ENCODE results near the gene FPGS.
A peak's percentile ranks its signal among the peaks of the same experiment; 100 is the strongest.

The FPGS gene

DNA sequence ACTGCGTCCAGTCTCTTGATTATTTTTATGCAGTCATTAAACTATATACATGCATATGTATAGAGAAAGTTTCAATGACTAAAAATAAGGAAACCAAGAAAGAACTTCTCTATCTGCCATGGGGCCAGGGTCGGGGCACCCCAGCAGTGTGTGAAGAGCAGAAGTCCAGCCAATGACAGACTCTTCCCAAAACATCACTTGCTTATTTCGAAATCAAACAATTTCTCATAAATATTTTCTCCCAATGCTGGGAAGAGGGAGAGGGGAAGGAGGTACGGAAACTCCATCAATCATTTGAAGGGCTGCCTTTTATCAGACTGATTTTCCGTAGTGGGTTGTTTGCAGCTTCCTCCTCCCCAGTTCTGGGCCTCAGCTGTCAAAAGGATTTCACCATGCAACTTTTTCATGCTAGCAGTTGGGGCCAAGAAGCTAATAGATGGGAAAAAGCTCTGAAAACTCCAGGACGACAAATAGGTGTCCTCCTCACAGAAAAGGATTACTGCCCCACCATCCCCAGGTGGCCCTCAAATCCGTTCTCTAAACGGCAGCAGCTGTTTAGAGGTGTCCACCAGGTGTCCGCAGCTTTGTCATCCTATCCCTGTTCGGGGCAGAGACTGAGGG lies 617 bp upstream of the FPGS start:
- TF ChIP-seq, protein P1, sequence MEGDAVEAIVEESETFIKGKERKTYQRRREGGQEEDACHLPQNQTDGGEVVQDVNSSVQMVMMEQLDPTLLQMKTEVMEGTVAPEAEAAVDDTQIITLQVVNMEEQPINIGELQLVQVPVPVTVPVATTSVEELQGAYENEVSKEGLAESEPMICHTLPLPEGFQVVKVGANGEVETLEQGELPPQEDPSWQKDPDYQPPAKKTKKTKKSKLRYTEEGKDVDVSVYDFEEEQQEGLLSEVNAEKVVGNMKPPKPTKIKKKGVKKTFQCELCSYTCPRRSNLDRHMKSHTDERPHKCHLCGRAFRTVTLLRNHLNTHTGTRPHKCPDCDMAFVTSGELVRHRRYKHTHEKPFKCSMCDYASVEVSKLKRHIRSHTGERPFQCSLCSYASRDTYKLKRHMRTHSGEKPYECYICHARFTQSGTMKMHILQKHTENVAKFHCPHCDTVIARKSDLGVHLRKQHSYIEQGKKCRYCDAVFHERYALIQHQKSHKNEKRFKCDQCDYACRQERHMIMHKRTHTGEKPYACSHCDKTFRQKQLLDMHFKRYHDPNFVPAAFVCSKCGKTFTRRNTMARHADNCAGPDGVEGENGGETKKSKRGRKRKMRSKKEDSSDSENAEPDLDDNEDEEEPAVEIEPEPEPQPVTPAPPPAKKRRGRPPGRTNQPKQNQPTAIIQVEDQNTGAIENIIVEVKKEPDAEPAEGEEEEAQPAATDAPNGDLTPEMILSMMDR (IDR thresholded peaks at IDR 0.05; ENCODE audit: insufficient read depth, missing control alignments), result no peak
- DNase-seq (ENCODE audit: insufficient read length, low spot score) (no peak), FAIRE-seq (no peak)

DNA sequence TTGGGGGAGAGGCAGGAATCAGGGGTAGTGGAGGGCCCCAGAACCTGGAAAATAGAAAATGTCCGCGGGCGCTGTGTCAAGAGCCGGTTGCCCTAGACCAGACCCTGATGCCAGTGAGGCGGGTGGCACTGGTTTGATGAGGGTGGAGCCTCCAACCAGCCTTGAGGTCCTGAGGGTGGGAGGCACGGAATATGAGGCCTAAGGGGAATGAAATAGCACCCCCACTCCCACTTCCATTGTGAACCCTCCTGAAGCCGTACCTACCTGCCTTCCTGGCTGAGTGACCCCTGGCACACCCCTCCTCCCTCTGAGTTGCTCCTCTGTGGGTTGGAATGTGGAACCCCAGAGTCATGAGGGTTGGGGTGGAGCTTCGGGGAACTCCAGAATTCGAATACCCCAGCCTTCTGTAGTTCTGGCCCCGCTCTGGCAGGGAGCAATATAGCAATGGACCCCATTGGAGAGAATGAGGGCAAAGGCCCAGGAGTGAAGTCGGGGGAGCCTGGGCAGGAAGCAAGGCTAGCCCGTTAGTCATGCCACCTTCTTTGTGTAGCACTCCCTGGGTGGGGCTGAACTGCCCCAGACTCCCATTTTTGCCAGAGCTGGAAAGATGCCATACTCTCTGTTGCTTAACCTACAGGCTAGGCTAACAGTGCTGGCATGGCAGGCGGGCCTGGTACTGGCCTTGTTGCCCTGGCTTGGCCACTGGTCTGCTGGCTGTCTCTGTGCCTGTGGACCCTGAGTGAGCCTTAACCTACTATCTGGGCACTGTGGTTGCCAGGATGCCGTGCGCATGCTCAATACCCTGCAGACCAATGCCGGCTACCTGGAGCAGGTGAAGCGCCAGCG lies 1.0 kb downstream of the FPGS start:
- no peak for DNase-seq (ENCODE audit: insufficient read length, low spot score)
- FAIRE-seq, result no peak
- TF ChIP-seq, protein P1 (IDR thresholded peaks at IDR 0.05; ENCODE audit: insufficient read depth, missing control alignments), result no peak

DNA sequence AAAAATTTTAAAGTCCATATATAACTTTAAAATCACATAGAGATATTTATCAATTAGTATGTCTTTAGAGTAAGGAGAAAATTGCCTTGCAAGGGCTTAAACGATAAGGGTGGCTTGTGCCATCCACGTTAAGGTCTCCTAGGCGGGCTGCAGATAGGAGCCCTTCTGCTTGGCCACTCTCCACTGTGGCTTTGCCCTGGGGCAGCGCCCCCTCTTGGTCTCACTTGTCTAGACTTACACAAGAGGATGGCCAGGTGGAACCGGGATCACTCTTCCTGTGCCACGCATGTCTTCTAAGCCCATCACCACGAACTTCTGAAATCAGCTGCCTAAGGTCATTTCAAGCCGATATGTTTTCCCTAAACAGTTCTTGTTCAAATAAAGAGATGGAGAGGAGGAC lies 2.9 kb downstream of the FPGS start:
- DNase-seq (ENCODE audit: insufficient read length, low spot score) (peak; percentile 59), FAIRE-seq (no peak)
- TF ChIP-seq, protein P1 (IDR thresholded peaks at IDR 0.05; ENCODE audit: insufficient read depth, missing control alignments), result peak; percentile 42

DNA sequence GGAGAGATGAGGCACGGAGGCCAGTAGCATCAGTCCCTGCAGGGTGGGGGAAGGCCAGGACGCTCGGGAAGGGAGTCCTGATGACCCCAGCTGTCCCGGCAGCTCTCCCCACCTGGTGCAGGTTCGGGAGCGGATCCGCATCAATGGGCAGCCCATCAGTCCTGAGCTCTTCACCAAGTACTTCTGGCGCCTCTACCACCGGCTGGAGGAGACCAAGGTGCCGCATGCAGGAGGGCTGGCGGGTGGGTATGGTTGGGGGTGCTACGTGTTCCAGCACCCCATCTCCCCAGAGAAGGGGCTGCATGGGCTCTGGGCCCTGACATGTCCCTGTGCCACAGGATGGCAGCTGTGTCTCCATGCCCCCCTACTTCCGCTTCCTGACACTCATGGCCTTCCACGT lies 4.2 kb downstream of the FPGS start:
- TF ChIP-seq, protein P1 (IDR thresholded peaks at IDR 0.05; ENCODE audit: insufficient read depth, missing control alignments), result no peak
- DNase-seq (ENCODE audit: insufficient read length, low spot score), result no peak
- FAIRE-seq, result no peak

DNA sequence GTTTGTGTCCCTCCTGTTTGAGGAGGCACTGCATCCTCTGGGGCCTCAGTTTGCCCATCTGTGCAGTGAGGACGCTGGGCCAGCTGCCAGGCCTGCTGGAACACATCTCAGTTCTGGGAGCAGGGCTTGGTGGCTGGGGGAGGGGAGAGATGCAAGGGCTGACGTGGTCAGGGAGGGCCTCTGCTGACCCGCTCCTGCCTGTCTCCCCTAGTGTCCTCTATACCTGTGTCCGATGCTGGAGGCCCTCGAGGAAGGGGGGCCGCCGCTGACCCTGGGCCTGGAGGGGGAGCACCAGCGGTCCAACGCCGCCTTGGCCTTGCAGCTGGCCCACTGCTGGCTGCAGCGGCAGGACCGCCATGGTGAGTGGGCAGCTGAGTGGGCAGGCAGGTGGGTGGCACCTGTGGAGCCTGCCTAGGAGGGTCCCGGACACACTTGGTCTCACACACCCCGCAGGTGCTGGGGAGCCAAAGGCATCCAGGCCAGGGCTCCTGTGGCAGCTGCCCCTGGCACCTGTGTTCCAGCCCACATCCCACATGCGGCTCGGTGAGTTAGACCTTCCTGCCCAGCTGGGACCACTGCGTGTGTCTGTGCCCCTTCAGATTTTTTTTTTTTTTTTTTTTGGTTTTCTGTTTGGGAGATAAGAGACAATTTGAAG lies 5.8 kb downstream of the FPGS start:
- FAIRE-seq, result no peak
- DNase-seq (ENCODE audit: insufficient read length, low spot score), result no peak
- TF ChIP-seq, protein P1 (IDR thresholded peaks at IDR 0.05; ENCODE audit: insufficient read depth, missing control alignments), result no peak

DNA sequence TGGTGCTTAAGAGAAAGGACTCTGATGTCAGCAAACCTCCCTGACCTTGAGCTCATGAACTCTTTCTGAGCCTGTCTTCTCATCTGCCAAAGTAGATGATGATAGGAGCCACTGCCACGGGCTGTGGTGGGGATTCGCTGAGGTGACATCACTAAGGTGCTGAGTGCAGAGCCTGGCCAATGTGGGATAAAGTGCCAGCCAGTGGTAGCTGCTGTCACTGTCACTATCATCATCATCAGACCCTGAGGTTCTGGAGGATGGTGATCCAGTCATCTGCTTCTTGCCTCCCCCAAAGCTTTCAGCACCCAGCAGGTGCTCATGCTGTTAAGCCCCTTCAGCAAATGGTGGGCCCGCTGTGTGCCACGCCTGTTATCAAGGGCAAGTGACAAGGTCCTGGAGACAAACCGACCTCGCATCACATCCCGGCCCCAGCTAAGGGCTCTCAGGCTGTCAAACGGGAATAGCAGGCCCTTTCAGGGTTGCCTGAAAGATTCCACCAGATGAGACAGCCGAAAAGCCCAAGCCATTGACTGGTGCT lies 6.4 kb downstream of the FPGS start:
- no peak for DNase-seq (ENCODE audit: insufficient read length, low spot score)
- TF ChIP-seq, protein P1 (IDR thresholded peaks at IDR 0.05; ENCODE audit: insufficient read depth, missing control alignments), result no peak
- FAIRE-seq, result no peak

Data from D721Med (cell line).